CD4-positive, alpha-beta T cell treated with Interleukin-17A for 4 hours (primary cell): Measurements from ENCODE around the gene DHRS7.
A peak's percentile ranks its signal among the peaks of the same experiment; 100 is the strongest.

ENCODE experiments used
- DNase-seq: peaks from one replicate; pipeline ENCODE4 v3.0.0-alpha.2; 2020; ENCODE audit warnings: mixed read lengths

Gene DHRS7

DNA sequence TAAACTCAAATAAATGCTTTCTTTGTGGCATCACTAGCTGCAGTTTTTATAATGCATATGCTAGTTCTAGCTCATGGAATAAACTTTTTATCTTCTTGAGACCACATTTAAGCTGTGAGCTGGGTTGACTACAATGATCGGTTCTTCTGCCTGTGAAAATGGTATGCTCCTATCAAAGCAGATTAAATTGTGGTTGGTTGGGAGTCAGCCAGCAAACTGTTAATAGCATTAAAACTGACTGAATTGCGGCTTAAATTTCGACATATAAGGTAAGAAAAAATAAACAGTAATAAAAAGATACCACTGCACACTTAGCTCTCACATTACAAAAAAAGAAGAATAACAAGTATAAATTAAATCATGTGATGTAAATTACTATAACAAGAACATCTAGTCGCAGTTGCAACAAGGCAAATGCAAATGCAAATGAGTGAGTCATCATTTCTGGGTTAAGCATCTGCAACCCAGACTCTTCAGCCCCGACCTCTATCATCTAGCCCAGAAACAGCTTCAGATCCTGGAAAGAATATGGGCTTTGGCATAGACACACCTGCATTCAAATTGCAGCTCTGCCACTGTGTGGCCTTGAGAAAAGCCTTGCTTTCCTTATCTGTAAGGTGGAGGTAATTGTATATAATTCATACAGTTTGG is 19.8 kb upstream of the DHRS7 start:
- no peak for DNase-seq

DNA sequence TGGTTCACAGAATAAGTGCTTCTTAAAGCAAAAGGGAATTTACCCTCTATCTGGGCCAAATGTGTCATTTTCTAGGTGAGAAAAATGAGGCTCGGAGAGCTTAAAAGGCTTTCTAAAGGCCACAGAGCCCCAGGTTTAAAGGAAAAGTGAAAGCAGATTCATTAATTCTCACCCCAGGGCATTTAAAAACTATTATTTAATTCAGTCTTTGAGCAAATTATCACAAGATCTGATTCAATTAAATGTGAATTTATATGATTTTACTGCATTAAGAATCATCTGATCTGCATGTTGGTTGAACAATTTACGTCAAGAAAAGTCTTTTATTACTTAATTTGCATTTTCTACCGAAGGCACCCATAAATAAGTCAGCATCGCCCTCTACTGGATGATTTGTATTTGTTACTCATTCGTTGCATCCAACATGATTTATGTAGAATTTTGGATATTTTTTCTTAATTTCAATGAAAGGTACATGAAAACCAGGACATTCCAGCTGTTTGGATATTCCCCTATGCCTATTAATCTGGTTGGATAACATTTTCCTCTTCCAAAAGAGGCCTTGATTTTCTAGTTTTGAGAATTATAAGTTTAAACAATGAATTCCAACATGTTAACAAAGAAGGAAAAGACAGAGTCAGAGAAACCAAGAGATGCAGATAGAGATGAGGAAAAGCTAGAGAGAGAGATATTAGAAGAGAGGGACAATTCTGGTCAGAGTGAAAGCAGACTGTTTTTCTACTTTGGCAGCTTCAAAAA is 19.1 kb upstream of the DHRS7 start:
- peak; percentile 42 for DNase-seq

DNA sequence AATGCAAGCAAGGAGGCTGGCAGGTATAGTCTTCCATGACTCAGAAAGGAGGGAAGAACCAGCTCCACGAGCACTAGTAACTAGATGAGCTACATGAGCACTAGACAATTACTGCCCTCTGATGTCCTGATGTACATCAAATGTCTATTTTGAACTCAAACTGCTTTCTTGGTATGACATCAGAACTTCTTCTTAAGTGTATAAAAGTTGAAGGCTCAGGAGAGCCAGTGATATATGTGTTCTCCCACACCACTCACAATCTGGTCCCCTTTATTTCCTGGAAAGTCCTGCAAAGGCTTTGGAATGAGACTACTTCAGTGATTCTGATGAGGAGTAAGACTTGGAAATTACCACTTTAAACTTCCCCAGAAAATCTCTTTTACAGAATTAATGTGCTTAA is 18.5 kb upstream of the DHRS7 start:
- DNase-seq = no peak

DNA sequence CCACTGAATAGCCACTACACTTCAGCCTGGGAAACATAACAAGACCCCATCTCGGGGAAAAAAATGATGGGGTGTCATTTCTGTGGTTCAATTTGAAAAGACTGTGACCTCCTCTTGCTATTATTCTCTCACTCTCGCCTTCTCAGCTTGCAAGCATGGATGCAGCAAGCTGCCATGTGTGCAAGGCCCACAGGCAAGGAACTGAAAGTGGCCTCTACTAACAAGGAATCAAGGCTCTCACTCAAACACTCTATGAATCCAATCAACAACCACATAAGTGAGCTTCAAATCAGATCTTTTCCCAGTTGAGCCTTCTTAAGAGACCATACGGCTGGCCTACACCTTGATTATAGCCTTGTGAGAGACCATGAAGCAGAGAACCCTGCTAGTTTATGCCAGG is 17.9 kb upstream of the DHRS7 start:
- no peak for DNase-seq

DNA sequence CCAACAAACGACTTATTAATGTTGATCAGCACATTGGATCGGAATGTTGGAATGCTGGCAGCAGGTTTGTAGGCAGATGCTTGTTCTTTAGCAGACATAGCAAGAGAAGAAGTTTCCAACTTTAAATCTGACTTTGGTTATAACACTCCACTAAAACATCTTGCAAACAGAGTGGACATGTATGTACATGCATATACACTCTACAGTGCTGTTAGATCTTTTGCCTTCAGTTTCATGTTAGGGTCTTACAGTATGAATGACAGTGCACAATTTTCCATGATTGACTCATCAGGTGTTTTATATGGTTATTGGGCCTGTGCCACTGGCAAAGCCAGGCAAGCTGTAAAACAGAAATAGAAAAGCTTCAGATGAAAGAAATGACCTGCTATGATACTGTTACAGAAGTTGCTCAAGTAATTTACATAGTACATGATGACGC is 14.3 kb upstream of the DHRS7 start:
- no peak for DNase-seq

DNA sequence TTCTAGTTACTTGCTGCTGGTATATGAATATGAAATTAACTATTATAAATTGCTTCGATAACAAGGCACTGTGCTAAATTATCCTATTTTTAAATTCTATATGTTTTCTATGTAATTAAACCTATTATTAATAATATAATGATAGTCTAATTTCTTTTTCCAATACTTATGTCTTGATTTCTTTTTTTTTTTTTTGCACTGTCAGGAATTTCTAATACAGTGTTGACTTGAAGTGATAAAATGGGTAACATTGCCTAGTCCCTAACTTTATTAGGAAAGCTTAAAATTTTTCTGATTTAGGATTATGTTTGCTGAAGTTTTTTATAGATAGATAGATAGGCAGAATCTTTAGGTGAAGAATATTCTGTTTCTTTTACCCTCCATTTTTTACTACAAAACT is 13.6 kb upstream of the DHRS7 start:
- DNase-seq = no peak

GRCh38 chr14:60178164-60178563 is 13.0 kb upstream of the DHRS7 start:
- no peak for DNase-seq

DNA sequence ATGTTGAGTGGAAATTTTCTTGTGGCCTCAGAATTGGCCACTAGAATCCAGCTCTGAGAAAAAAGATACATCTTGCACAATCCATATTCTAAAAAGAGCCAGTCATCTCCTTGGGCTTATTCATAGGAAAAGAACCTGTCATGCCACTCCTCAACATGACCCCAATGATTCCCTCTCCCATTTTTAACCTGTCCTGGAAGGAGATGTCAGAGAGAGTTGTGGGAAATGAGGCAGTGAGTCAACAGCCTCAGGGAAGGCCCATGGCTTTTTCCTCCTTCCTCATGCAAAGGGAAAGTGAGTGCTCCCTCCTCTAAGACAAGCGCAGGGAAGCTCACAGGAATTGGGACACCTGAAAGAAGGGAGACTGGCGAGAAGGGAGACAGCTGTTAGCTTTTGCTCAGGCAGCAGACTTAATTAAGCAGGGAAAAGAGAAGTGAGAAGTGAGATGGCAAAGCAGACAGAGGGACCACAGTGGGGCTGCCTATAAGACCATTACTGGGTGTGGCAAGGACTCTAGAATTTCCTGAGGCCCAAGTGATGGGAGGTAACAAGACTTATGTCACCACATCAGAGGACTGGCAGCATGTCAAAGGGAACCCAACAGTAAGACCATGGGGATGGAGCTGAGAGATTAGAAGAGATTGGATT is 10.2 kb upstream of the DHRS7 start:
- DNase-seq = no peak

GRCh38 chr14:60174352-60175254 is 9.4 kb upstream of the DHRS7 start:
- no peak for DNase-seq

DNA sequence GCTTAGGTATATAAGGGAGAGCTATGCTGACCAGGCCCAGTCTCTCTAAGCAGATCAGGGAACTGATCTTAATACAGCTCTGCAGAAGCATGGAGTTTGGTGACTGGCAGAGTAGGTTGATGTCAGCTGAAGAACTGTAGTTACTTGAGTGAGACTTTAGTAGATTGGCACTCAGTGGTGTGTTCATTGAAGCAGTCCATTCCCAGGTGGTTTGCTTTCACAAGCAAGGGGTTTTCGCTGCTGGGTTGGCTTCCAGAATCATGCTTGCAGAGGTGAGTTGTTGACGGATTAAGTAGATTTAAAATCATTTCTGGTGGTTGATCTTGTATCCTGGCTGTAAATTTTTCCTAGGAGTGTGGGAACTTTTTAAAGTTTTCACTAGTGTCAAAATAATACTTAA is 6.5 kb upstream of the DHRS7 start:
- no peak for DNase-seq

GRCh38 chr14:60170948-60171347 is 5.8 kb upstream of the DHRS7 start:
- DNase-seq = no peak

GRCh38 chr14:60169722-60170121 is 4.5 kb upstream of the DHRS7 start:
- DNase-seq = no peak

GRCh38 chr14:60166142-60166541 is 944 bp upstream of the DHRS7 start:
- peak; percentile 17 for DNase-seq

DNA sequence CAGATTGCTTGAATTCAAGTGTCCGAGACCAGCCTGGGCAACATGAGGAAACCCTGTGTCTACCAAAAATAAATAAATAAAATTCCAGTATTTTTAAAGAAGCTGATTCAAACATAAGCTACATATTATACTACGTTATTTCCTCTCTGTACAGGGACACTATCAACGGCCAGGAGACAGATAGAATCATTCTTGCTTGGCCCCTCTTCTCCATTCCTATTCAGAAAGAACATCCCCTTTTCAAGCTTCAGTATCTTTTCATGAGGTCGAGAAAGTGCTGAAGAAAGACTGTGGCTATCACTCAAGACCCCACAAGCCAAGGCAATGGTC is 314 bp upstream of the DHRS7 start:
- no peak for DNase-seq

- DNase-seq = no peak
Observed at GRCh38 chr14:60164404-60164711, 840 bp downstream of the DHRS7 start.

DNA sequence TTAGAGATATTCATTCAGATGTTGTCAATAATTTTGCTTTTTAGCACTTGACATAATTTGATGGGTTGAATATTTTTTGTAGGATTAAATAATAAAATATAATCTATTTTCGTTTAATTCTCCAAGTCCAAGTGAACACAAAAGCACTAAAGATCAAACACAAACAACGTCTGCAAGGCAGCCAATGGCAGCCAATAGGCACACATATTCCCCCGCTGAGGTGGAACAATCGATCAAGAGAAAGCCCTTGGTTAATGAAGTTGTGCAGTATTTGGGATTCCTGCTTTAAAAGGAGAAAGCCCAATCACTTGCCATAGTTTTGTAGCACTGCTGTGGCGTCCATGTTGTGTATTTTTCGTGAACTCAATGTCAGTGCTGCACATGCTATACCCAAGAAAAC is 1.5 kb downstream of the DHRS7 start:
- no peak for DNase-seq

DNA sequence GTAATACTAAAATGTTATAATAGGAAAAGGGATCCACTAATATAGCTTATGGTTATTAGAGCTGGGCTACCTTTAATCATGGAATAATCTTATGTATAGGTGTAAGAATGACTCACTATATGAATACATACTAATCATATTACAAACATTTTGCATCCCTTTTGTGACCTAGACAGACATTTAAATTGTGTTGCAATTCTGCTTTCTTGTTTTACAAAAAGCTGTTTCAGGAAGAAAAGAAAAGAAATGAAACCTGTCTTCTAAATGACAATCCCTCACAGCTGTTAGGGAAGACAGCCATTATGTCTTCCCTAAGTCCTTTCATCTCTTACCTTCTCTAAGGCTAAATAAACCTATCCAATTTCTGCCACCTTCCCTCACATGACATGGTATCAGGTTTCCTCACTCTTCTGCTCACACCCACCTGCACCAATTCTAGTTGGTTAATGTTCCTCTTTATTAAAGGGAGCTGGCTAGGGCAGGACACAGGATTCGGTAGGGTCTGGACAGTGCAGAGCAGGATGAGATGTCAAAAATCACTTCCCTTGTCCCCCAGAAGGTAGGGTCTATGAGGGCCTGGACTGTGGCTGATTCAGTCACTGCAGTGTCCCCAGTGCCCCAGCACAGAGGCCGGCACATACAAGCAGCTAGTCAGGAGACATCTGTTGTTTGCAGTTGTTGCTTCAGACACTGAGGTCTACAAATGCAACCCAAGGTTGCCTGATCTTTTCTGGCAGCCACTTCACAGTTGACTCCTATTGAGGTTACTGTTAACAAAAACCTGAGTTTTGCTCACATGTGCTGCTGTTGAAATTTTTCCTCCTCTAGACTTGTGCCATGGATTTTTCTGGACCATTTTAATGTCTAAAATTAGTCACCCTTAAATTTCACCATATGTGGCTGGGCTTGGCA is 3.7 kb downstream of the DHRS7 start:
- no peak for DNase-seq

DNA sequence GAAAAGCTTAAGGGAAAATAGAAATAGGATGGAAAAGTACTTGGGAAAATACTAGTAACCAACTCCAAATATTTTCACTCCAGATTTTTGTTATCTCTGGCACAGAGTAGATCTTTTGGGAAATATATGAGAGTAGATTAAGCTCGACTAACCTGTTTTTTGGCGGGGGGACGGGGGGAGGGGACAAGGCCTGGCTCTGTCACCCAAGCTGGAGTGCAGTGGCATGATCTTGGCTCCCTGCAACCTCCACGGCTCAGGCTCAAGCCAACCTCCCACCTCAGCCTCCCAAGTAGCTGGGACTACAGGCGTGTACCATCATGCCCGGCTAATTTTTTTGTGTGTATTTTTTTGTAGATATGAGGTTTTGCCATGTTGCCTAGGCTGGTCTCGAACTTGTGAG is 4.8 kb downstream of the DHRS7 start:
- no peak for DNase-seq

DNA sequence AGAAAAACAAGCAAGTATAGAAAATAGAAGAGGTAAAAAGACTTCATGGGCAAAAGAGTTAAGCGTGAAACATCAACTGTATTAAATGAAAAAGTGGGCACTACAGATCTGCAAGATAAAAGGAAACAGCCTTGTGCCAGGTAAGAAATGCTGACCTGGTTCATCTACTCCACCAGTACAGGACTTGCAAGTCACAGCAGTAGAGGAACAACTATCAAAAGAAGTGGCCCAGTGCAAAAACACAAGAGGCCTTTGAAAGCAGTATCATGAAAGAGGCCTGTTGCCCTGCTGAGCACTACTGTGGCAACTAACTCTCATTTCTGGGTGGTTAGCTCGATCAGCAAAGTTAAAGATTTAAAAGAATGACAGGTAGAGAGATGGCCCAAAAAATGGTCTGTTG is 10.5 kb downstream of the DHRS7 start:
- no peak for DNase-seq

DNA sequence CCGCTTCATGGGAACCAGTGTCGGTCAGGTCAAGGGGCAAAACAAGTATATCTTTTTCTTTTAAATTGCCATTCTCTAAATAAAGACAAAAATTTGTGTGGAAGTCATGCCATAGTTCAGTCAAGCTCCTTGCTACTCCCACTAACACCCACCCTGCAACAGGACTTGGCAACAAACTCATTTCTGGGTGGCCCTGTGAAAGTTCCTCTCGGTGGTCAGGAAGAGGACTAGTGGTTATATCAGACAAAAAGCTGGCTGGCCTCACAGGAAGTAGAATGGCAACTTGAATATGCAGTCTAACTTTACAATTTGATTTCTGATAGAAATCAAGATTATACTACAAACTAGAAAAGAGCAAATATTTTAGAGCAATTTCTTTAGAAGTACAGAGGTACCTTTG is 11.2 kb downstream of the DHRS7 start:
- peak; percentile 18 for DNase-seq

GRCh38 chr14:60151715-60152114 is 13.5 kb downstream of the DHRS7 start:
- DNase-seq = peak; percentile 79

GRCh38 chr14:60134702-60135101 is 30.5 kb downstream of the DHRS7 start:
- no peak for DNase-seq
